GM12874 (cell line): ENCODE results near the gene IMMP2L.

Experiments used
- TF ChIP-seq, protein P1 (sequence below): IDR thresholded peaks from 2 replicates; pipeline ENCODE4 v1.5.1; 2011; ENCODE audit warnings: low read depth, mild to moderate bottlenecking, control low read depth, low read length, moderate library complexity; ENCODE audit not compliant: insufficient read depth

The IMMP2L gene

DNA sequence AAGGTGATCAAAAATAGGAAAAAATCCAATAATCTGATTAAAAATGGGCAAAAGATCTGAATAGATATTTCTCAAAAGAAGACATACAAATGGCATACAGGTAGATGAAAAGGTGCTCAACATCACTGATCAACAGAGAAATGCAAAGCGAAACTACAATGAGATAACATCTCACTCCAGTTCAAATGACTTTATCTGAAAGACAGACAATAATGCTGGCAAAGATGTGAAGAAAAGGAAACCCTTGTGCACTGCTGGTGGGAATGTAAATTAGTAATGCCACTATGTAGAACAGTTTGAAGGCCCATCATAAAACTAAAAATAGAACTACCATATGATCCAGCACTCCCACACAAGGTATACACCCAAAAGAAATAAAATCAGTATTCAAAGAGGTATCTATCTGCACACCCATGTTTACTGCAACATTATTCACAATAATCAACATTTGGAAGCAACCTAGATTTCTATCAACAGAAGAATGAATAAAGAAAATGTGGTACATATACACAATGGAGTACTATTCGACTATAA, 386.3 kb downstream of the IMMP2L start:
- TF ChIP-seq, protein P1, sequence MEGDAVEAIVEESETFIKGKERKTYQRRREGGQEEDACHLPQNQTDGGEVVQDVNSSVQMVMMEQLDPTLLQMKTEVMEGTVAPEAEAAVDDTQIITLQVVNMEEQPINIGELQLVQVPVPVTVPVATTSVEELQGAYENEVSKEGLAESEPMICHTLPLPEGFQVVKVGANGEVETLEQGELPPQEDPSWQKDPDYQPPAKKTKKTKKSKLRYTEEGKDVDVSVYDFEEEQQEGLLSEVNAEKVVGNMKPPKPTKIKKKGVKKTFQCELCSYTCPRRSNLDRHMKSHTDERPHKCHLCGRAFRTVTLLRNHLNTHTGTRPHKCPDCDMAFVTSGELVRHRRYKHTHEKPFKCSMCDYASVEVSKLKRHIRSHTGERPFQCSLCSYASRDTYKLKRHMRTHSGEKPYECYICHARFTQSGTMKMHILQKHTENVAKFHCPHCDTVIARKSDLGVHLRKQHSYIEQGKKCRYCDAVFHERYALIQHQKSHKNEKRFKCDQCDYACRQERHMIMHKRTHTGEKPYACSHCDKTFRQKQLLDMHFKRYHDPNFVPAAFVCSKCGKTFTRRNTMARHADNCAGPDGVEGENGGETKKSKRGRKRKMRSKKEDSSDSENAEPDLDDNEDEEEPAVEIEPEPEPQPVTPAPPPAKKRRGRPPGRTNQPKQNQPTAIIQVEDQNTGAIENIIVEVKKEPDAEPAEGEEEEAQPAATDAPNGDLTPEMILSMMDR: no peak

DNA sequence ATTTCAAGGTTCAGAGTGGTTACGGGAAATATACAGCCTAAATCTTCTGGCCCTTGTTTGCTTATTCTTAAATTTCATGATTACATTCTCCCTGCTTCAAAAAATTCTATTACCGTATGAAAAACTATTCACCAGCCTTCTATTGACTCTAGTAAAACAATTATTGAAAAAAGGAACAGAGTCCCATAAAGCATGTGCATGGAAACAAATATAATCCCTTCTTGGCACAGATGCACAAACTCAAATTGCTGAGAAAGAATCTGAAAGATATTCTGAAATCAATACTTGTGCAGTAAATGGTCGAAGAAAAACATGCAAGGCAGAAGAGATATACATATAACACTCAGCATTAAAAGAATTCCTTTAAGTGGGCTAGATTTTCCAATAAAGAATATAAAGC, 387.8 kb downstream of the IMMP2L start:
- TF ChIP-seq, protein P1: no peak

DNA sequence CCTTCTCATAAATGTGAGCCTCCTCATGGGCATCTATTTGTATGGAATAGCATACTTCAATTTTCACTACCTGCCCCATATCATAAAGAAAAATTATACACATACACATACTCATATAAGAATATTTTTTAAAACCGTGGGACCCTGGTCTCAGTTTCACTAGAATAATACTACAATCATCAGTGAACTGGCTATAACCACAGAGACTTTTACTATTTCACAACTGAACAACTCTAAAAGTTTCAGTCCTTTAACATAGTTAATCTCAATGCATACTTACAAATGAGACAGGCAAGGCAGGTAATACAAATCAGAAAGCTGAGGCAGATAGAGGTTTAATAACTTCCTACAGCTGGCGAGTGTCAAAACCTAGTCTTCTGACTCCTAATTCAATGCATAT, 388.3 kb downstream of the IMMP2L start:
- TF ChIP-seq, protein P1: no peak

DNA sequence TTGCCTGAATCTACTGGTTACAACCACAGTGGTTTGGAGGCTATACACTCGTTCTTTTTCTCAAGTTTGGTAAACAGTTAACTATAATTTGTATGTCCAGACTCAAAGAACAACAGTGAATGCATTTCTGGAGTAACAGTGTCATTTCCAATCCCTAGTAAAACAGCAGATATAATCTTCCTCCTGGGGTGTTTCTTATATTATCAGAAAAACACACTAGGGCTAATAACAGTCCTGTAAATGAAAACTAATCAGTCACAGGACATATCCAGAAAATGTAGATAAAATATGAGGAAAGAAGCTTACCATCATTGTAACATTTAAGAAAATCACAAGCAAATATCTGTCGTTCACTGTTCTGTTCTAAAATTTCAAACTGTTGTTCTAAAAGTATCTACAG, 388.8 kb downstream of the IMMP2L start:
- TF ChIP-seq, protein P1: no peak

DNA sequence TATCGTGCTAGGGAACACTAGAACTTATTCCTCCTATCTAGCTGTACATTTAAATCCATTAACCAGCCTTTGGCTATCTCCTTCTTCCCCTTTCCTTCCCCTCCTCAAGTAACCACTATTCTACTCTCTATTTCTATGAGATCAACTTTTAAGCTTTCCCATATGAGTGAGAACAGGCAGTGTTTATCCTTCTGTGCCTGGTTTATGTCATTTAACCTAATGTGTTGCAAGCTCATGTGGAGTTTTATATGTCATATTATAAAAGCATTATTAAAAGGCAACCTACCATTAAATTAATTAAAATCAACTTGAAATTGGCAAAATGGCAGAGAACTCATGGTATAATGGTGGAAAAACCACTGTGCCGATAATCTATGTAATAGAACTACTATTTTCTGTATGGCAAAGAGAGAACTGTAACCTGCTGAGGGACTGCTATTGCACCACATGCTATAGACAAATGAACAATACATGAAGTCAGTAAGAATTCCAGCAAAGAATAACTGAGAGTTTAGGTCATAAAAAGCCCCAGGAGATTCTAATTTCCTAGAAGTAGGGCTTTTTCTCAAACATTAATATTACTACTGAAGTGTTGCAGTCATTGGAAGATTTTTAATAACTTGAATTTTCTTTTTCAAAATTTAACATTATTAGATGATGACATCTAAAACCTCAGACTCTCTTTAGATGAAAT, 389.6 kb downstream of the IMMP2L start:
- TF ChIP-seq, protein P1: no peak

DNA sequence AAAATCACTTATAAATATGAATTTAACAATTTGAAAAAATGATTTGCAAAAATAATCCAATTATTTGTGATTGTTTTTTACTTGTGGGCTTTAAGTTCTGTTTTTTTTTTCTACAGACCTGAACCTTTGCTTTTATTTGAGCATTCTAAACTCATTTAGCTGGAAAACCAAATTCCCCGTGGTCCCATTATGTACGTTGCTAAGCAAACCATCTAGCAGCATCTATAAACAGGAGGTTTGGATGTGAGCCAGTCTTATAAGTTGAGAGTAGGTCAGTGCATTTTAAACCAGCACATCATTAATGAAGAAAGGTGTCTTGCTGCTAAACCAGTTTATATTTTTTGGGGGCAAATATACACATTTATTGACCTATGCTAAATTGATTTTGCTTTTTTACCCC, 394.1 kb downstream of the IMMP2L start:
- TF ChIP-seq, protein P1: no peak

DNA sequence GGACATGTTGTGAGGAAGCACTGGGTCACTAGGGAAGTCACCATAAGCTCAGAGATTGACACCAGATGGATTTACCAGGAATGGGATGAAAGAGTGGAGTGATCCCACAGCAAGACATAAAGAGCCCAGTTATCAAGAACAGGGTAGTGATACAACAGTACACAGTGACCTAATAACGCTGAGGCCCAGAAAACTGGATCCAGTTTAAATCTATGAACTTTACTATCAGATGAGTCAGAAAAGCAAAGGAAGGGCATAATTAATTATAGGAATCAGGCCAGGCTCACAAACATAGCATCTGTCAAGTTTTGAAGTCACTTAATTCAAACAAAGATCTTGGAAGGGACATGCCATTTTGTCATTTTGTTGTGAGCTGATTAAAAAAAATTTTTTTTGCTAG, 397.9 kb downstream of the IMMP2L start:
- TF ChIP-seq, protein P1: no peak
